GM21723 (cell line): ENCODE measurements around the gene CAV1.

Experiments used
- ATAC-seq: cut with Tn5 transposase; IDR thresholded peaks from one replicate; pipeline ENCODE4 v1.9.1; 2021; ENCODE audit warnings: mild to moderate bottlenecking, moderate library complexity; ENCODE audit not compliant: unreplicated experiment

Gene CAV1

DNA sequence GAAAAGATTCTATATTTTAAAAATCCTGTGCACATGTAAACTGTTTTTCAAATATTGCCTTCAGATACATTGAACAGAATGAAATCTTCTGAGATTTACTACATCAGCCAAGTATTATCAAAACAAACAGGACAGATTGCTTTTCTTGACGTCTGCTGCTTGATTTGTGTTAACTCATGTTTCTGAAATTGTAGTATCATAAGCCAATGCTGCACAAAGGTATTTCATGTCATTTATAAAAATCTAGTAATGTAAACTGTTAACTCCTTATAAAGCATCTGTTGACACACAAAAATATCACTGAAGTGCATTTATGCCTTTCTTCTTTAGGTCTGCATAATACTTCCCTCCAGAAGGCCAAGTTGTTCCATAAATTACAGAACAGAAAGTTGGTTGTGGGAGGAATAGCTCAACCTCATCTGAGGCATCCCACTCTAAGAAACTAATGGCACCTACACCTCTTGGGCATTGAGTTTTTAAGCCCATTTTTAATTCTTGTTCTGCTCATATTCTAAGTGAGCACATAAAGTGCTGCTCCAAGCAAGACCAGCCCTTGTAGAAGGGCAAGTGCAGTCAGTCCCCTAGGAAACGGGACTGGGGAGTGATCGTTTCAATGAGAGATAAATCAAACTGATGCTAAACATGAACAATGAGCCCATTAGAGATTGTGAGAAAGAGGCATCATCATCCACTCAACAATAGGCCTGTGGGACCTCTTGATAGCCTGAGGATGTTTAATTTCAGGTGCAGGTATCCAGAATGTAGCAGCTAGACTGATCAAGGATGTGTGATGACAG lies 28.5 kb downstream of the CAV1 start:
- no peak for ATAC-seq

DNA sequence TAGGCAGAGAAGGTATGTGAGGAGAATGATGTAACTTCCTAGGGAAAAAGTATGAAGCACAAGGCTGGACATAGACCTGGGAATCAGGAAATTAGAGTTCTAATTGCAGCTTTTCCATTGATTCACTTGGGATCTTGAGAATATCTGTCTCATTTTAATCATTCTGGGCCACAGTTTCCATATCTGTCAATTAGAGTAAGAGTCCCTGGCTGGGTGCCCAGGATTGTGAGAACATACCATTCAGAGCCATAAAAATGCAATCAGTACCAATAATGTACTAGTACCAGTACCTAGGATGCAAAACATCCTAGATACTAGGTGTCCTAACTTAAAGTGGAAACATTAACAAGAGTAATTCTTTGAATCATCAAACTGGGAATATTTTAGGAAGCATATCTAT lies 29.6 kb downstream of the CAV1 start:
- ATAC-seq = no peak

DNA sequence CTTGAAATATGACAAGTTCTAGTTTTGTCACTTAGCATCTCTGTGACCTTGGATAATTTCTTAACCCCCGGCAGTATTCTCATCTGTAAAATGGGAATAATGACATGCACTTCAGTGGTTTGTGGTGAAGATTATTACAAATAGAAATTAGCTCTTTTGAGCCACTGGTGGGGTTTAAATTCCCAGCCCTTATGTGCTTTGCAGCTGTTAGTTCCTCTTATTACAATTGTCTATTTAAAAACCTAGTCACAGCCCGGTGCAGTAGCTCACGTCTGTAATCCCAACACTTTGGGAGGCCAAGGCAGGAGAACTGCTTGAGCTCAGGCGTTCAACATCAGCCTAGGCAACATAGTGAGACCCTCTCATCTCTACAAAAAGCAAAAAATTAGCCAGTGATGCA lies 30.1 kb downstream of the CAV1 start:
- no peak for ATAC-seq

DNA sequence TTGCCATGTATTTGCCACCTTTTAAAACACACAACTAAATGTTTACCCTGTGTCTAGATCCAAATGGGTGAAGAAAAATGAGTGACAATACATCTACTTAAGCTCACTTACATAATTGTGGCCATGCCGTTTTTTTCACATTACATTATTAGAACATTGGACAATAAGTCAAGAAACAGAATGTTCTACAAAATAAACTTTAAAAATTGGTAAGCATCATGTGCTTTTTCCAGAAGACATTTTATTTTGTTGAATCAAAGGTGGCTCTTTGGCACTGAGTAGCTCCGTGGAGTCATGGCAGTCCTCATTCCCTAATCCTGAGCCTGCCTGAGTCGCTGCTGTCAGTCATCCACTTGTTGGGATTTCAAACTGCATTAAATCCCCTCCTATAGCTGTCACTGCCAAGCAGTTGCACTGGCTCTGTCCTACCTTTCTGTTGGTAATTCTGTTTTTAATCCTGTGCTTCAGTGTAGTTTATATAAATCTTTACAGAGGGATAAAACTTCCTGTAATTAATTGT lies 32.3 kb downstream of the CAV1 start:
- no peak for ATAC-seq

DNA sequence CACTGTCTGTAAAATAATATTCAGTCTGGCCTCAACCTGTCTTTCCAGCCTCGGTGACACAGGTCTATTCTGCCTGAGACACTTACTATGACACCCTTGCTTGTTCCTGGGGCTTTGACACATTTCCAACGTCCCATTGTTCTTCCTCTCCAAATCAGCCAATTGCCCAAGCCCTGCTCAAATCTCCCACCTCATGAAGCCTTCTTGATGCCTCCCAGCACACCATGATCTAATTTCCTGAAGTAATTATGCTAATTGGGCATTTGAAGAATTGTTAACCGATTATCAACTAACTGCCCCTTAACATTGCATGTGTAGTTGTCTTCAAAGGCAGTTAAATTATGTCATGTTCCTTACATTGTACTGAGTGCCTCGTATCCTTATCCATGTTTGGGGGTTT lies 33.1 kb downstream of the CAV1 start:
- no peak for ATAC-seq

DNA sequence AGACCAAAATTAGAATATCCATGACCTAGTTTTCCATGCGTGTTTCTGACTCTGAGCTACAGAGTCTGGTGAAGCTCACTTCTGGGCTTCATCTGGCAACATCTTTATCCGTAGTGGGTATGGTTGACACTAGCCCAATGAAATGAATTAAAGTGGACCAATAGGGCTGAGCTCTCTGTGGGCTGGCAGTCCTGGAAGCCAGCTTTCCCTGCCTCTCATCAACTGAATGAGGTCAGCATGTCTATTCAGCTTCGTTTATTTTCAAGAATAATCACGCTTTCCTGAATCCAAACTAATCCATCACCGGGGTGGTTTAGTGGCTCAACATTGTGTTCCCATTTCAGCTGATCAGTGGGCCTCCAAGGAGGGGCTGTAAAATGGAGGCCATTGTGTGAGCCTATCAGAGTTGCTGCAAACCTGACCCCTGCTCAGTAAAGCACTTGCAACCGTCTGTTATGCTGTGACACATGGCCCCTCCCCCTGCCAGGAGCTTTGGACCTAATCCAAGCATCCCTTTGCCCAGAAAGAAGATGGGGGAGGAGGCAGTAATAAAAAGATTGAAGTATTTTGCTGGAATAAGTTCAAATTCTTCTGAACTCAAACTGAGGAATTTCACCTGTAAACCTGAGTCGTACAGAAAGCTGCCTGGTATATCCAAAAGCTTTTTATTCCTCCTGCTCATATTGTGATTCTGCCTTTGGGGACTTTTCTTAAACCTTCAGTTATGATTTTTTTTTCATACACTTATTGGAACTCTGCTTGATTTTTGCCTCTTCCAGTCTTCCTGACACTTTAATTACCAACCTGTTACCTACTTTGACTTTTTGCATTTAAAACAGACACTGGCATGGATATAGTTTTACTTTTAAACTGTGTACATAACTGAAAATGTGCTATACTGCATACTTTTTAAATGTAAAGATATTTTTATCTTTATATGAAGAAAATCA lies 35.5 kb downstream of the CAV1 start:
- no peak for ATAC-seq

DNA sequence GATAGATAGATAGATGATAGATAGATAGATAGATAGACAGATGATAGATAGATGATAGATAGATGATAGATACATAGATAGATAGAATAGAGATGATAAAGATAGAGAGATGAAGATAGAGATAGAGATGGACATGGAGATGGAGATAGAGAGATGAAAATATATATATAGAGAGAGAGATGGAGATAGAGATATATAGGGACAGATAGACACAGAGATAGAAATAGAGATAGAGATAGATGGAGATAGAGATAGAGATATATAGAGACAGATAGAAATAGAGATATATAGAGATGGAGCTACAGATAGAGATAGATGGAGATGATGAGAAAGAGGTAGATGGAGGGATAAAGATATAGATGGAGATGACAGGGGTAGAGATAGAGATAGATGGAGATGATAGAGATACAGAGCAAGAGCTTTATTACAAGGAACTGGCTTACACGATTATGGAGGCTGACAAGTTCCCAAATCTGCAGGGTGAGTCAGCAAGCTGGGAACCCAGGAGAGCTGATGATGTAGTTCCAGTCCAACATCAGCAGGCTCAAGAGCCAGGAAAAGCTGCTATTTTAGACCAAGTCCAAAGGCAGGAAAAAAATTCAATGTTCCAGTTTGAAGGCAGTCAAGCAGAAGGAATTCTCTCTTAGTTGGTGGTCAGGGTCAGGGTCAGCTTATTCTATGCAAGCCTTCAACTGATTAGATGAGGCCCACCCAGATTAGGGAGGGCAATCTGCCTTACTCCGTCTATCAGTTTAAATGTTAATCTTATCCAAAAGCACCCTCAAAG lies 37.1 kb downstream of the CAV1 start:
- no peak for ATAC-seq

DNA sequence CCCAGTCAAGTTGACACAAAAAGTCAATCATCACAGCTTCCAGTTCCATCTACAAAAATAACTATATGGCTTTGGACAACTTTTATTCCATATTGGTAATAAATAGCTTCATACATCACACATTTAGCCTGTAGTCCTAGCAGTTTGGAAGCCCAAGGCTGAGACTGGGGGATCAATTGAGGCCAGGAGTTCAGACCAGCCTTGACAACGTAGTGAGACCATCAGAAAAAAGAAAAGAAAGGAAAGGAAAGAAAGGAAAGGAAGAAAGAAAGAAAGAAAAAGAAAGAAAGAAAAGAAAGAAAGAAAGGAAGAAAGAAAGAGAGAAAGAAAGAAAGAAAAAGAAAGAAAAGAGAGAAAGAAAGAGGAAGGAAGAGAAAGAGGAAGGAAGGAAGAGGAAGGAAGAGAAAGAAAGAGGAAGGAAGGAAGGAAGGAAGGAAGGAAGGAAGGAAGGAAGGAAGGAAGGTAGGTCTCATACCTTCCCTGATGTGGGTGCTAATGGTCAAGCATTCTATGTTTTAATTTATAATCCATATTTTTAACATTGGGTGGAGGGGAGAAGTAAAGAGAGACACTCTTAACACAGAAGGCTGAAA lies 37.8 kb downstream of the CAV1 start:
- ATAC-seq = no peak

DNA sequence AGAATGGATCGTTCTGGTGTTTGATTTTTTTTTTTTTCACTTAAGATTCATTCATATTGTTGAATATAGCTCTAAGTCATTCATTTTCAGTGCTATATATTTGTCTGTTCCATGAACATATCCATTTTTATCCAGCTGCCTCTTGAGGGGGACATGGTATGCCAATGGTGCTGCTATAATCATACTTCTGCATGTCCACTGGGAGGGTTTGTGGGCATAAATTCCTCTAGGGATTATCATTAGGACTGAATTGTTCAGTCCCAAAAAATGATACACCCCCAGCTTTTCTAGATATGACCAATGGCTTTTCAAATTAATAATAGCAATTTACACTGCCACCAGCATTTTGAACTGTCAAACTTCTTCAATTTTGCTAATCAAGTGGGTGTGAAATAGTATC lies 41.1 kb downstream of the CAV1 start:
- no peak for ATAC-seq

DNA sequence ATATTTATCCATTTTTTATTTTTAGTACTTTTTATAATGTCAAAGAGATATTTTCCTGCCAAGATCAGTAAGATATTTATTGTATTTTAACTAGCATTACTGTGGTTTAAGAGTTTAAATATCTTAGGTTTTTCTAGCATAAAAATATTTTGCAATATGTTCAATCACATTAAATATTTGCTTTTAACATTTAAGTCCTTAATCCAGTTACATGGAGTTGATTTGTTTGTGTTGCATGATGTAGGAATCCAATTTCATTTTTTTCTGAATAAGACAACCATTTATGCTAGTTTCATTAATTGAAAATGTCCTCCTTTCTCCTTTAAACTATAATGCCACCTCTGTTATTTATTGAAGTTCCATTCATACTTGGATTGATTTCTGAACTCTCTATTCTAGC lies 41.8 kb downstream of the CAV1 start:
- ATAC-seq = no peak

DNA sequence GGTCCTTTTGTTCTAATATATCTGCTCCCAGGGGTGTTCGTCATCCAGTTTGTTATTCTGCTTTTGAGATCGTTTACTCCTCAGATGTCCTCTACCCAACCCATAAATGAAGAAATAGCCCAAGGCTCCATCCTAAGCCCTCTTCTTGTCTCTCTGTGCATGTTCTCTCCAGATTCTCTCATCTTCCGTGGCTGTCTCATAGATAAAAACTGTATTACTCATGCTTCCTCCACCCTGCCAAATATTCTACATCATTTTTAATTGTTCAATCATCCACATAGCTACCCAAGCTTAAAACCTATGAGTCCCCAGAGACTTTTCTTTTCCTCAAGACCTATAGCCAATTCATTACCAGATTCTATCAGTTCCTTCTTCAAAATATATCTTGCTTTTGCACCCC lies 44.9 kb downstream of the CAV1 start:
- no peak for ATAC-seq

DNA sequence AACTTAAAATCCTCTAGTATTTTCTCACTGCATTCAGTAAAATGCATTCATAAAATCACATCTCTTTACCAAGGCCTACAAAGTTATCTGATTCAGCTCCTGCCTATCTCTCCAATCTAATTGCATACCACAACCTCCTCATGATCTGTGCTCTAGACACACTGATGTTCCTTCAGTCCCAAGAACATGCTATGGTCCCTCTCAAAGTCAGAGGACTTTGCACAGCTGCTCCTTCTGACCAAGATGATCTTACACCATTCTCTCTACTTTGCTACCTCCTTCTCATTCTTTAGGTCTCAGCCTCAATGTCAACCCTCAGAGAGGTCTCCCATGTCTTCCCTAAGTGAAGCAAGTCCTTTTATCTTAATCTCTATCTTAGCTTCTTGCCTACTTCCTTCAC lies 45.5 kb downstream of the CAV1 start:
- no peak for ATAC-seq

DNA sequence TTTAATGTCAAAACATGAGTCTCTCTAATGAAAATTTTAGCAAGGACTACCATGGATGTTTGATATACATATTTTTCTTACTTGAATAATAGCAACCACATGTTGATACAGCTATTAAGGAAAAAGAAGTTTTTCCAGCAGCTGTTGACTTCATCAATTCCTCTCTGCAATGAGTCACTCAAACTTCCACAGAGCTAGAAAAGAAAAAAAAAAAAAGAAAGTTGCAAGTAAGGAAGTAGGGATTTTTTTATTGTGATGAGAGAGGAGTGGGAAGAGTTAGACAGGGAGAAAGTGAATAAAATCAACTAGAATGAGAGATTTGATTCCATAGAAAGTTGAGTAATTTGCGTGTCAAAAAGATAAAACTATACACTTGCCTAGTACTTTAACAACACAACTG lies 46.2 kb downstream of the CAV1 start:
- no peak for ATAC-seq

DNA sequence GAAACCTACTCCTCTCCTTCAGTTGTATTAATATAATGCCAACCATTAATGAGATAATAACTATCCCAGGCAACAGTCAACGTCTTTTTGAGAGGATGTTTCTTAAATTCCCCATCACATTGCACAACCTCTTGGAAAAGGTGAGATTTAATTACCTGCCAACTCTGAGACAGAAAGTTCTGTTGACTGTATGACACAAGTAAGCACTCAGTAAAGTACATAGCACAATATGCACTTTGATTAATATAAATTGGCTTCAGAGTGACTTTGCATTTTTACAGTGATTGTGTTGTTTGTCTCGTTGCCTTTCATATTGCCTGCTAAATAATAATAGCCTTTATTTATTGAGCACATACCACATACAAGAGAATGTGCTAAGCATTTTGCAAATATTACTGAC lies 46.7 kb downstream of the CAV1 start:
- ATAC-seq = no peak

DNA sequence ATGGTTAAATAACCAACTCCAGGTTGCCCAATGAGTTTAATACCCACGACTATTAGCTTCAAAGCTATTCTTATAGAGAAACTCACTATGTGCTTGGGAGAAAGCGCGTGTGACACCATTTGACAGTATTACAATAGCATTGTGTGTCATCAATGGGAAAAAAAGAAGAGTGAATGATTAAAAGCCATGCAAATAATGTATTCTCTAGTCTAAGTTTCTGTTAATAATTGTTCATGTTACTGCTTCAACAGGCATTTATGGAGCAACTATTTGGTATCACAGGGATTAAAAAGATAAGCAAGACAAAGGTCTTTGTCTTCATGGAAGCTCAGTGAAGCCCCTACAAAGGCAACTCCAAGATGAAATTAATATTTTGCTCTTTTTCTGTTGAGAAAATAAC lies 47.2 kb downstream of the CAV1 start:
- ATAC-seq = no peak

DNA sequence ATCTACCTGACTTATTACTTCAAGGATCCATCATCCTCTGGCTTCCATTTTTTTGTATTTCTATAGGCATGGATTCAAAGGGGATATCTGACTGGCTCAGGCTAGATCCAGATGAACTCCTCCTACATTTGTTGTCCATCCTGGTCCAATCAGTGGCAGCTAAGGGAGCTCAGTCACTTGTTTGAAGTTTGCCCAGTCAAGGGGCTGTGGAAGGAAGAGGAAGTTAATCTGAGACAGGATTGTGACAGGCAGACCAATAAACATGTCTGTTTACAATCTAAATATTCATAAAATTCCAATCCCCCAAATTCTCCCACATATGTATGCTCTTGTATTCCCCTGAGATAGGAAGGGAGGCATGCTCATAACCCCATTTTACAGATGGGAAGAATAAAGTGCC lies 48.7 kb downstream of the CAV1 start:
- ATAC-seq = no peak

DNA sequence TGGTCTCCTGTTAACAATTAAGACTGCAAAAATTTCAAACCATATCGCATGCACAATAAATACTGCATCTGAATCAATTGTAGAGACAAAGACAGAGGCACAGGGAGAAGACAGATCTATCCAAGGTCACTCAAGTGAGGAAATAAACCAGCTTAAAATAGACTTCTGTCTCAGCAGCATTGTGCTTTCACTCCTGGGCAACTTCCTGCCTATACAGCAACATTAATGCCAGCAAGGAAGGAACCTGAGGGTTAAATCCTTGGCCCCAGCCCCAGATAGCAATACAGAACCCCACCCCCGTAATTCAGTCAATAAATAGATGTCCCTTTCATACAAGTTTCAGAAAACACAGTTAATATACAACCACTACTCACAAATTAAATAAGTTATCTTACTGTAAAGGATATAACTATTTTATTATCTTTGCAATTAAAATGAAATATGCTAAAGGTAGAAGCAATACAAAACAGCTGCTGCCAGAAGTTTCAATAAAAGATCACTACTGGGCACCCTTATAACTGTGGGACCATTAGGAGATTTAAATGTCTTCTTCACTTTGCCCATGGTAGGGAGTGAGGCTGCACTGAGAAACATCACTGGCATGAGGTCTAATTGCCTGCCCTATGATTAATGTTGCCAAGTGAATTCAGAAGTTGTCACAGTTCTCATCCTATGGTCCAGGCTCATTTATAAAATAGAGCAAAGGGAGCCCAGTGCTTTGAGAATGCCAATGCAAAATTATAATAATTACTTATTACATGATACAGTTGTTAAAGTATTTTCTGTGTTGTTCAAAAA lies 49.4 kb downstream of the CAV1 start:
- ATAC-seq = peak; percentile 40

DNA sequence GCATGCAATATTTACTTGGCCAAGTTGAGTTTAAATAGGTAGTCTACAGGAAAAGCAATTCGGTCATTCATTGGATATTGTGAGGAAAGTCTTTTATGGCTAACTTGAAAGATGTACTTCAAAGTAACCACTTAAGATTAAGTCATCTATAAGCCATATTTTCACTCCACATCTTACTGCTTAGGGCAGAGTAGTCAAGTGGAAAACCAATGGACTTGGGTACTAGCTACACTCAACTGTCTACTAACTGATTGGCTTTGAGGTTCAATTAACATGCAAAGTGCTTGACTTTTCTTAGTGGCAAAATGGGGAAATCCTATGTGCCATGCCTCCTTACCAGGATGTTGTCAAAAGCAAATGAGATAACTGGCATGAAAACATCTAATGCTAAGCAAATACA lies 51.0 kb downstream of the CAV1 start:
- ATAC-seq = no peak

DNA sequence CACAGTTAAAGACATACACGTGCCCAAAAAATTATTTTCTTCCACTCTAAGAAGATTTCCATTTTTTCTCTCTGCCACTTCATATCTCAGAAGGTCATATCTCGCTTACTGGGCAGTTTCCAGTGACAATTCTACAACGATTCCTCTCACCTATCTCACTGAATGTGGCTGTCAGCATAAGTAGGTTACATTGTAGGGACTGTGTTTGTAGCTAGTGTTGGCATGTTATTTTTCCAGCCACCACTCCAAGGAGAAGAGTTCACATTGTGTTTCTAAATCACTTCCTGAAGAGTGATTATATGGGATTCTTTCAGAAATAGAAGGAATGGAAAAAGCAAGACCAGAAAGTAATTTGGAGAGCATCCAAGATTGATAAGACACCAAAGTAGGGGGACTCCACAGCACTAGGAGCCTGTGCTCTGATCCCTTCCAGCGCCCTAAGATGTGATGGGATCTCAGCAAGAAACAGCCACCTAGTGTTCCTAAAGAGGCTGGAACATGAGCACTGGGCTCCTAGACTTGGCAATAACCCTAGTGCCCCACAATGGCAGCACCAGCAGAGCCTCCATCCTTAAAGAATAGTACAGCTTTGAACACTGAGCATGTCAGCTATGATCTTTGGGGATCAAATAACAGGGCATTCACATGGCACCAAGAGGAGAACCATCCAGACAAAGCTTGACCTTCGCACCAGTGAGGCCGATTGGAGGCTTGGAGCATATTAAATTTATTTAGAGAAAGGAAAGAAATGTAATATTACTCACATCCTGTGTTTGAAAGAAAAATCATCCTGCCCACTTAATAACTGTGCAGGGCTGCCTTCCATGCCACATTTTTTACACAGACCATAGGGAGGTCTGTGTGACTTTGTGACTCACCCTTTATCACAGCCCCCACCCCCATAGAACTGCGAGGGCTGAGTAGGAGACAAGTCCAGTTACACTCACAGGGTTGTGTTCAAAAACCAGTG lies 51.8 kb downstream of the CAV1 start:
- peak; percentile 28 for ATAC-seq
